H1 (cell line): ENCODE data around the gene LCN6. TPM values are rescaled to one million over a fixed set of nuclear protein-coding genes. Genes with fewer than 3 reads are reported as not detected.

Experiments
- CTCF ChIA-PET: fragments of 300-600 bp; sonication (Branson Sonifier 250); formaldehyde crosslinking; loops from one replicate; lab custom pipeline; 2021; ENCODE audit not compliant: partially characterized antibody; lab: Charles Lee
- POLR2A ChIA-PET: fragments of 300-600 bp; sonication (Branson Sonifier 250); formaldehyde crosslinking; loops from one replicate; lab custom pipeline; 2021; ENCODE audit warnings: inconsistent platforms; ENCODE audit not compliant: partially characterized antibody; lab: Charles Lee
- DNase-seq, 2 experiments: peaks; one replicate each; pipeline versions ENCODE4 v3.0.0 to v3.0.0-alpha.2; 2010 to 2022; ENCODE audit warnings: low spot score in 2 of 2, low read depth in 1 of 2, mixed read lengths in 1 of 2
- FAIRE-seq: peaks from 2 replicates; lab custom pipeline; 2011; peaks lifted over from hg19 to GRCh38; lab: Jason Lieb, UNC
- H2AFZ ChIP-seq: 2 replicates; pipeline ENCODE4 v1.8.1; 2012; ENCODE audit warnings: low read length, inconsistent platforms
- H2AK5ac ChIP-seq: 2 replicates; pipeline ENCODE4 v1.6.1; 2013; ENCODE audit warnings: low read depth, low read length
- H2BK120ac ChIP-seq: replicated peaks from 2 replicates; pipeline ENCODE3; 2013; ENCODE audit warnings: low read depth, low read length, inconsistent platforms
- H2BK12ac ChIP-seq: 2 replicates; pipeline ENCODE4 v1.6.1; 2013; ENCODE audit warnings: low read depth, low read length
- H2BK15ac ChIP-seq: 2 replicates; pipeline ENCODE4 v1.6.1; 2013; ENCODE audit warnings: low read length
- H2BK20ac ChIP-seq: 2 replicates; pipeline ENCODE4 v1.6.1; 2013; ENCODE audit warnings: low read length
- H2BK5ac ChIP-seq: 2 replicates; pipeline ENCODE4 v1.6.1; 2013; ENCODE audit warnings: low read depth, low read length
- H3K14ac ChIP-seq: 2 replicates; pipeline ENCODE4 v1.6.1; 2013; ENCODE audit warnings: inconsistent platforms; ENCODE audit not compliant: insufficient read length
- H3K18ac ChIP-seq: 2 replicates; pipeline ENCODE4 v1.6.1; 2013; ENCODE audit warnings: low read length; ENCODE audit errors: extremely low read depth
- H3K23ac ChIP-seq: 2 replicates; pipeline ENCODE4 v1.6.1; 2013; ENCODE audit warnings: inconsistent platforms; ENCODE audit not compliant: insufficient read length
- H3K23me2 ChIP-seq: 2 replicates; pipeline ENCODE4 v1.6.1; 2013; ENCODE audit warnings: low read depth, low read length
- H3K27ac ChIP-seq: 2 replicates; pipeline ENCODE4 v1.6.1; 2011; ENCODE audit warnings: low read depth, low read length, inconsistent platforms
- H3K27me3 ChIP-seq, 4 experiments: replicated peaks in 1 of 4; 1 replicate in 1 of 4; 2 replicates in 3 of 4; pipeline versions ENCODE4 v1.6.1 to v1.8.1; 2011 to 2013; ENCODE audit warnings: low read length in 3 of 4, mild to moderate bottlenecking in 3 of 4, inconsistent platforms in 2 of 4, mixed read lengths in 2 of 4, moderate library complexity in 1 of 4; ENCODE audit not compliant: control insufficient read depth in 3 of 4, insufficient read depth in 3 of 4; ENCODE audit errors: extremely low read depth in 1 of 4
- H3K36me3 ChIP-seq, 4 experiments: 2 replicates each; pipeline versions ENCODE4 v1.6.1 to v1.8.1; 2011 to 2013; ENCODE audit warnings: mild to moderate bottlenecking in 4 of 4, low read length in 3 of 4, moderate library complexity in 2 of 4, control low read depth in 1 of 4, inconsistent platforms in 1 of 4; ENCODE audit not compliant: insufficient read depth in 4 of 4, control insufficient read depth in 2 of 4
- H3K4ac ChIP-seq: replicated peaks from 2 replicates; pipeline ENCODE3; 2013; ENCODE audit warnings: low read length, low read depth, mixed read lengths, inconsistent platforms; ENCODE audit not compliant: insufficient read length
- H3K4me1 ChIP-seq, 4 experiments: replicated peaks in 1 of 4; 1 replicate in 1 of 4; 2 replicates in 3 of 4; pipeline versions ENCODE4 v1.6.1 to v1.8.1; 2011 to 2013; ENCODE audit warnings: low read length in 3 of 4, inconsistent platforms in 2 of 4, mixed read lengths in 1 of 4; ENCODE audit not compliant: insufficient read depth in 4 of 4, control insufficient read depth in 3 of 4
- H3K4me2 ChIP-seq, 2 experiments: 2 replicates each; pipeline versions ENCODE4 v1.6.1 to v1.8.1; 2011 to 2013; ENCODE audit warnings: low read depth in 2 of 2, low read length in 2 of 2, control low read depth in 1 of 2, inconsistent platforms in 1 of 2, mild to moderate bottlenecking in 1 of 2; ENCODE audit not compliant: insufficient read depth in 1 of 2
- H3K4me3 ChIP-seq, 4 experiments: fragments of 200-600, 300-600 bp in 1 of 4; sonication (generic), shearing (Covaris generic), sonication (Bioruptor Twin) in 1 of 4; 2 replicates each; pipeline versions ENCODE4 v1.5.1 to v1.8.1; 2011 to 2016; ENCODE audit warnings: low read length in 4 of 4, low read depth in 3 of 4, control low read depth in 2 of 4, inconsistent platforms in 2 of 4, mild to moderate bottlenecking in 2 of 4, mixed read lengths in 1 of 4, moderate library complexity in 1 of 4; ENCODE audit not compliant: insufficient read depth in 2 of 4; ENCODE audit errors: extremely low read depth in 1 of 4
- H3K56ac ChIP-seq: replicated peaks from 2 replicates; pipeline ENCODE3; 2013; ENCODE audit warnings: low read depth, mild to moderate bottlenecking, mixed read lengths, low read length, inconsistent platforms; ENCODE audit not compliant: insufficient read length
- H3K79me1 ChIP-seq: 2 replicates; pipeline ENCODE4 v1.6.1; 2013; ENCODE audit warnings: low read depth, low read length, control low read depth
- H3K79me2 ChIP-seq, 2 experiments: 2 replicates each; pipeline versions ENCODE4 v1.6.1 to v1.8.1; 2012 to 2013; ENCODE audit warnings: low read length in 2 of 2, mild to moderate bottlenecking in 2 of 2, inconsistent platforms in 1 of 2; ENCODE audit not compliant: insufficient read depth in 2 of 2, control insufficient read depth in 1 of 2
- H3K9ac ChIP-seq, 4 experiments: replicated peaks in 1 of 4; 1 replicate in 1 of 4; 2 replicates in 3 of 4; pipeline versions ENCODE4 v1.6.1 to v1.8.1; 2011 to 2013; ENCODE audit warnings: low read depth in 3 of 4, low read length in 3 of 4, control low read depth in 2 of 4, mild to moderate bottlenecking in 2 of 4, moderate library complexity in 2 of 4, inconsistent platforms in 1 of 4; ENCODE audit errors: extremely low read depth in 1 of 4
- H3K9me3 ChIP-seq, 2 experiments: 2 replicates each; pipeline versions ENCODE4 v1.6.1 to v1.8.1; 2012 to 2013; ENCODE audit warnings: mild to moderate bottlenecking in 2 of 2, moderate library complexity in 2 of 2, control low read depth in 1 of 2, inconsistent platforms in 1 of 2, low read depth in 1 of 2, low read length in 1 of 2, mixed read lengths in 1 of 2; ENCODE audit not compliant: insufficient read depth in 2 of 2
- H4K20me1 ChIP-seq, 2 experiments: replicated peaks in 1 of 2; 2 replicates each; pipeline versions ENCODE3 to v1.8.1; 2011 to 2013; ENCODE audit warnings: inconsistent platforms in 2 of 2, low read length in 2 of 2, mild to moderate bottlenecking in 1 of 2; ENCODE audit not compliant: insufficient read depth in 2 of 2, control insufficient read depth in 1 of 2
- H4K5ac ChIP-seq: 2 replicates; pipeline ENCODE4 v1.6.1; 2013; ENCODE audit warnings: low read length, low read depth, mixed read lengths, inconsistent platforms; ENCODE audit not compliant: insufficient read length
- H4K8ac ChIP-seq: 2 replicates; pipeline ENCODE4 v1.8.0; 2013; ENCODE audit warnings: mild to moderate bottlenecking, moderate library complexity, low read length, inconsistent platforms; ENCODE audit not compliant: insufficient read depth; ENCODE audit errors: extremely low read depth
- H4K91ac ChIP-seq: replicated peaks from 2 replicates; pipeline ENCODE3; 2013; ENCODE audit warnings: low read length, mixed read lengths, inconsistent platforms; ENCODE audit not compliant: insufficient read length
- JUND ChIP-seq: IDR thresholded peaks from 2 replicates; pipeline ENCODE4 v1.6.1; 2011; ENCODE audit warnings: mild to moderate bottlenecking, improper control_type of control experiment, low read length
- WGBS, 2 experiments: shearing (Covaris generic) in 1 of 2; methylation state at CpG; one replicate each; pipeline versions ENCODE4 v1.1.6 to v1.1.7; 2013 to 2015; ENCODE audit warnings: low lambda C conversion rate in 2 of 2, mixed read lengths in 2 of 2, inconsistent platforms in 1 of 2, low coverage in 1 of 2, missing lambda C conversion rate in 1 of 2; ENCODE audit not compliant: insufficient replicate concordance in 2 of 2, insufficient coverage in 1 of 2, insufficient read length in 1 of 2; ENCODE audit errors: extremely low coverage in 1 of 2, missing lambda C conversion rate in 1 of 2; 5-methylcytosine and 5-hydroxymethylcytosine counted together
- polyA plus RNA-seq, 7 experiments: library from polyadenylated mRNA; depleted of rRNA in 3 of 7; stranded (reverse) in 5 of 7; unstranded in 2 of 7; fragments of >200 nt in 5 of 7; fragments of 200-250 nt in 2 of 7; gene quantifications; 1 replicate in 5 of 7; 2 replicates in 1 of 7; 4 replicates in 1 of 7; pipeline versions ENCODE4 v1.2.1 to v1.2.3, GENCODE V29; 2011 to 2013; ENCODE audit warnings: missing spikeins in 2 of 7, mixed read lengths in 2 of 7
- total RNA-seq: library from RNA; stranded (reverse); fragmentation: NEBNext Ultra II Directional; extraction: Animal tissue kit (Norgen Biotek cat#: 25700); gene quantifications from 2 replicates; pipeline ENCODE4 v1.2.1, GENCODE V29; 2021

Gene LCN6
- total and polyA plus RNA-seq, 2 of the 8 experiments (the other 6 are each of a cell fraction or from before 2014, with no cell fraction given) = not detected

DNA sequence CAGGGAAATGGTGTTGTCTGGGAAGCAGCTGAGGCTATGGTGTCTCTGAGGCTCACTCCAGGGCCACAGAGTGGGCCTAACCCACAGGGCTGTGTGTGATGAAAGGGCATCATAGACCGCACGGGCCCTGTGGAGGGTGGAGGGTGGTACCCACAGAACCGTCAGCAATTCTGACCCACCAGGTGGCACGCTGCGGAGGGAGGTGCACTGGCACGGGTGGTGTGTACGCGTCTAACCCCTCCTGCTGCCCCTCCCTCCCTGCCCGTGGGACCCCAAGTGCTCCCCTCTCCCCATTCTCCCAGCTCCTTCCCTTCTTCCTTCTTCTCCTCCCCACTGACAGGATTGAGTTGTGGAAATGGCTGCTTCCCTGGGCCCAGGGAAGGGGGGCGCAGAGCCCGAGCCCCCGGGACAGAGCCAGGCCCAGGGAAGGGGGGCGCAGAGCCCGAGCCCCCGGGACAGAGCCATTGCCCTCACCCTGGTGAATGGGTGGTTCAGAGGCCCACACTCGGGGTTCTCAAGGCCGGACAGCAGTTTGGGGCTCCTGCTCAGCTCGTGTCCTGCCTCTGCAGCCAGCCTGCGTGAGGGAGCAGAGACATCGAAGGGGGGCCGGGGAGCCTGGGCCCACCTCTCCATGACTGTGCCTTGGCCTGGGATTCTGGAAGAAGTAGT is 12.4 kb downstream of the LCN6 start:
- H4K20me1 ChIP-seq = no peaks in the 10 kb centered on the region
- POLR2A ChIA-PET = interaction anchor here (3.3 to 14.1 kb wide), 2 partner anchors 8 to 19 kb away, joined by 24 to 223 read pairs; partner anchors contain the start of gene DIPK1B
- H3K79me2 ChIP-seq = no peaks in the 10 kb centered on the region
- no peaks in the 10 kb centered on the region for H3K23me2 ChIP-seq
- 84% methylated on average over 11 of the region's 21 CpGs; no CpG with 5 or more reads in 1 of the 2 experiments for WGBS, 2 experiments
- H2BK20ac ChIP-seq = no peak overlapping the region
- no peak overlapping the region for H2AFZ ChIP-seq
- no peak overlapping the region for H3K4me2 ChIP-seq
- CTCF ChIA-PET = interaction anchor here (0.7 kb wide), 1 partner anchor 22 kb away, joined by 5 read pairs; the partner anchor contains the start of gene LCN8
- no peak overlapping the region for H2BK5ac ChIP-seq
- H3K27me3 ChIP-seq = no peaks in the 10 kb centered on the region; a peak in 1 of 7 replicates
- H3K23ac ChIP-seq = no peak overlapping the region
- H2BK15ac ChIP-seq = no peak overlapping the region
- H2BK120ac ChIP-seq = no peak overlapping the region
- H2BK12ac ChIP-seq = no peak overlapping the region
- no peak overlapping the region for H3K4ac ChIP-seq
- no peak overlapping the region for H4K8ac ChIP-seq
- H3K4me3 ChIP-seq = no peak overlapping the region
- no peak overlapping the region for H2AK5ac ChIP-seq
- no peaks in the 10 kb centered on the region; a peak in 1 of 7 replicates for H3K4me1 ChIP-seq
- no peak overlapping the region for H3K56ac ChIP-seq
- no peak overlapping the region for H3K27ac ChIP-seq
- no peak overlapping the region for H4K5ac ChIP-seq
- no peaks in the 10 kb centered on the region for H3K36me3 ChIP-seq
- no peak for TF ChIP-seq JUND
- H3K79me1 ChIP-seq = no peaks in the 10 kb centered on the region; the same call in 1 of the 2 replicates
- no peak overlapping the region for H4K91ac ChIP-seq
- no peak for FAIRE-seq
- no peak overlapping the region for H3K9ac ChIP-seq
- H3K18ac ChIP-seq = no peak overlapping the region
- no peak for DNase-seq
- H3K14ac ChIP-seq = no peak overlapping the region
- H3K9me3 ChIP-seq = no peaks in the 10 kb centered on the region; a peak in 1 of 4 replicates
